GM12875 (cell line): ENCODE data around the gene IFNAR1.

ENCODE experiments used
- H3K4me3 ChIP-seq: one replicate; pipeline ENCODE4 v1.5.1; 2011; ENCODE audit warnings: low read depth, low read length, control low read depth
- TF ChIP-seq, protein P1 (sequence below): IDR thresholded peaks from 2 replicates; pipeline ENCODE4 v1.5.1; 2011; ENCODE audit warnings: low read depth, mild to moderate bottlenecking, control low read depth, inconsistent platforms, low read length, moderate library complexity, borderline replicate concordance; ENCODE audit not compliant: insufficient read depth

The IFNAR1 gene

DNA sequence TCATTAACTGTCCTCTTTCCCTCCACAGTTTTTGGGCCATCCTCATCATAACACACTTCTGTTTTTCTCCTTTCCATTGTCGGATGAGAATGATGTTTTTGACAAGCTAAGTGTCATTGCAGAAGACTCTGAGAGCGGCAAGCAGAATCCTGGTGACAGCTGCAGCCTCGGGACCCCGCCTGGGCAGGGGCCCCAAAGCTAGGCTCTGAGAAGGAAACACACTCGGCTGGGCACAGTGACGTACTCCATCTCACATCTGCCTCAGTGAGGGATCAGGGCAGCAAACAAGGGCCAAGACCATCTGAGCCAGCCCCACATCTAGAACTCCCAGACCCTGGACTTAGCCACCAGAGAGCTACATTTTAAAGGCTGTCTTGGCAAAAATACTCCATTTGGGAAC is 28.6 kb upstream of the IFNAR1 start:
- H3K4me3 ChIP-seq: no peak overlapping the region
- TF ChIP-seq, protein P1, sequence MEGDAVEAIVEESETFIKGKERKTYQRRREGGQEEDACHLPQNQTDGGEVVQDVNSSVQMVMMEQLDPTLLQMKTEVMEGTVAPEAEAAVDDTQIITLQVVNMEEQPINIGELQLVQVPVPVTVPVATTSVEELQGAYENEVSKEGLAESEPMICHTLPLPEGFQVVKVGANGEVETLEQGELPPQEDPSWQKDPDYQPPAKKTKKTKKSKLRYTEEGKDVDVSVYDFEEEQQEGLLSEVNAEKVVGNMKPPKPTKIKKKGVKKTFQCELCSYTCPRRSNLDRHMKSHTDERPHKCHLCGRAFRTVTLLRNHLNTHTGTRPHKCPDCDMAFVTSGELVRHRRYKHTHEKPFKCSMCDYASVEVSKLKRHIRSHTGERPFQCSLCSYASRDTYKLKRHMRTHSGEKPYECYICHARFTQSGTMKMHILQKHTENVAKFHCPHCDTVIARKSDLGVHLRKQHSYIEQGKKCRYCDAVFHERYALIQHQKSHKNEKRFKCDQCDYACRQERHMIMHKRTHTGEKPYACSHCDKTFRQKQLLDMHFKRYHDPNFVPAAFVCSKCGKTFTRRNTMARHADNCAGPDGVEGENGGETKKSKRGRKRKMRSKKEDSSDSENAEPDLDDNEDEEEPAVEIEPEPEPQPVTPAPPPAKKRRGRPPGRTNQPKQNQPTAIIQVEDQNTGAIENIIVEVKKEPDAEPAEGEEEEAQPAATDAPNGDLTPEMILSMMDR: no peak

DNA sequence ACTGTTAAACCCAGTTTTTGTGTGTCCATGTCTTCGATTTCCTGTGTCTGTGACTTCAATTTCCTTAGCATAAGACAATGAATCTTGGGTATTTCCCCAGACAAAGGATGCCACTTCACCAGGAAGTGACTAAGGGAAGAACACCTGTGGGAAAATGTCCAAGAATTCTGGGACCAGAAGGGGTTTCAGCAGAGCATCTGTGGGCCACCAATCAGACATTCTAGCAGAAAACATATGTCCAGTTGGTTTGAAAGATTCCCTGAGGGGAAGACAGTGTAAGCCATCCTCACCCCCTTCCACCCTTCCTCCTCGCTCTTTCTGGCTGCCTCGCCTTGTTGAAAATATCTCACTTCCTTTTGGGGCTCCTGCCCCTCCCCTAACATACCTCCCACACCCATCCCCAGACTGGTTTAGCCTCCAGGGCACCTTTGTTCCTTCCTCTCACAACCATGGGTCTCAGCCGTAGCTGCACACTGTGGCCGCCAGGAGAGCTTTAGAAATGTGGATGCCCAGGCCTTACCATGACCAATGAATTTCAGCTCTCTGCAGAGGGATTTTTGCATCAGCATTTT is 25.5 kb upstream of the IFNAR1 start:
- TF ChIP-seq, protein P1: peak; percentile 50; the same call in 1 of the 2 replicates
- H3K4me3 ChIP-seq: no peak overlapping the region

DNA sequence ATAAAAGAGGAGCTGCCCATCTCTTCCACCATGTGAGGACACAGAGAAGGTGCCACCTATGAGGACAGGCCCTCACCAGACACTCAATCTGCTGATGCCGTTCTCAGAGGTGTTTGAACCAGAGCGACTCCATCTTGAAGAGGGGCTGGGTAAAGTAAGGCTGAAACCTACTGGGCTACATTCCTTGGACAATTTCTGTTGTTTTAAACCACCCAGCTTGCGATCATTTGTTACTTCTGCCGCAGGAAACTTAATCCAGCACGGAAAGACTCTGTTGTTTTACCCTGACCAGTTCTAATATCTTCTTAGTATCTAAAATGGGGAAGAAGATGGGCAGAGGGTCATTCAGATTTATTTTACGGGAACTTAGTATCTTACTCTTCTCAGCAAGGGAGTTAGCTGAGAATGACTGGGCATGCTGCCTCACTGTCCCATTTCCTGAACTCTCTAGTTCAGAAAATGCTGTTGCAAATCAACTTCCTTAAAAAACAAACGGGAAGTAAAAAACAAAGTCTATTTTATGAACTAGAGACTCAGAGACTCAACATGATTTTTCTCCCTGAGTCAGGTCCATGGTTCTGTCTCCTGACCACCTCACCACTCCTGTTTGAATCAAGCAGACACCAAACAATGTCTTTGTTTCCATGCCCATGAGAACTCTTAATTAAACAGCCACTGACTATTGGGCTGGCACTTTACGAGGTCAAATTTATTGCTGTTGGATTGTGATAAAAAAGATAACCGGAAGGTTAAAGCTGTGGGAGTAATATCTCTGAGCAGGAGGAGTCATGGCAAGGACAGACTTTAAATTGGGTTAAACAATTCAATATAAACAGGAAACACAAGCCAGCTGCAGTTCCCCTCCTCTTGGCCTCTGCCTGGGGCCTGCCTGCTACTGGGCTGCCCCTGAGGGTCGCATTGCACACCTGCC is 23.8 kb upstream of the IFNAR1 start:
- TF ChIP-seq, protein P1: no peak
- no peak overlapping the region for H3K4me3 ChIP-seq

DNA sequence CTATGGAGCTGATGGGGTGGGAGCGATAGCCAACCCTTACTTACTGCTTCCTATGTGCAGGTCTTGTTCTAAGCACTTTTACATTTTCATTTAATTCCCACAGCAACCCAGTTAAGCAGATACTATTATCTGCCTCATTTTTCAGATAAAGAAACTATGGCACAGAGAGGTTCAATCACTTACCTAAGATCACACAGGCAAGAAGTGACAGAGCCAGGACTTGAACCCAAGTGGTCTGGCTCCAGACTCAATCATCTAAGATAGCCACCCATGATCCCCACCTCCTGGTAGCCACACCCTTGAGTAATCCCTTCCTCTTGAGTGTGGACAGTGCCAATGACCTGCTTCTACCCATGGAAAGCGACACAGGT is 23.2 kb upstream of the IFNAR1 start:
- no peak overlapping the region for H3K4me3 ChIP-seq
- TF ChIP-seq, protein P1: no peak

DNA sequence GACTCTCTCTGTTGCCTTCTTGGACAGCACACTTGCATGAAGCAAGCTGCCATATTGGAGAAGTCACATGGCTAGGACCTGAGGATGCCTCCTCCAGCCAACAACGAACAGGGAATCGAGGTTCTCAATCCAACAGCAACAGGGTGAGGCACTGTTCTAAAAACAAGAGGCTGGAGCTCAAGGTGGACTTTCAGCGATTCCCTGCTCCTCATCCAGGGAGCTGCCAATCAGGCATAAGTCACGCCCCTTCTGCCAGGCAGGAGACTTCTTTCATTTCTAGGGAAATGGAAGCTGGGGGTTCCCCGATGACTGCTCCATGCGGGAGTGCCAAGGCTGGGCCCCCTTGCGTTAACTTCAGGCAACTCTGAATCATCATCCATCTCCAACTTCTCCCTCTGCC is 22.7 kb upstream of the IFNAR1 start:
- TF ChIP-seq, protein P1: no peak
- no peak overlapping the region for H3K4me3 ChIP-seq

DNA sequence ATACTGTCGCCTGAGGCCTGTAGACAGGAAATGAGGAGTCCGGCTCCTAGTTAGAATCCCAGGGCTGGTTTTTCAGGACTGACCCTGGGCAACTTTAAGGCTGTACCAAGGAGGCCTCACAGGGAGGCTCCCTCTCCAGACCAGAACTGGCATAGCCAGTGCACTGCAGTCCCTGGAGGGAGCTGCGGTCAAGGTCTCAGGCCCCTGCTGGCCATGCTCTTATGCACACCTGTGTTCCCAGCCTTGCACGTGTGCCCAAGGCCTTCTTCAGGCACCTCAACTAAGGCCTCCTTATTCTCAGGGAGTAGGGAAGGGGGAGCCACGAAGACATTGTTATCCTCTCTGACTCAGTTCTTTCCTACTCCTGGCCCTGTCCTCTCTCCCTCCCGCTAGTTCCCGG is 22.0 kb upstream of the IFNAR1 start:
- H3K4me3 ChIP-seq: no peak overlapping the region
- TF ChIP-seq, protein P1: no peak

DNA sequence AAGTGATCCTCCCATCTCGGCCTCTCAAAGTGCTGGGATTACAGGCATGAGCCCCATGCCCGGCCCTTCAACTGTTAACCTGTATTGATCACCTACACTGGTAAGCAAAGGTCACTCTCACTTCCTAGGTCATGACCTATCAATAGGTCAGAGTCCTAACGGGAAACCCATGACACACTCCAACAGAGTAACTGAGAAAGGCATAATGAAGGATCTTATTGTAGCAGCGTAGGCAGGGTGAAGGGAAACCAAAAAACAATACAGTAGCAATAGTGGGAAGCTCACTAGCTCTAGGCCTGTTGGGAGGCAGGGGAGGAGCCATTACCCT is 19.5 kb upstream of the IFNAR1 start:
- no peak overlapping the region for H3K4me3 ChIP-seq
- TF ChIP-seq, protein P1: no peak
